Measurements from ENCODE around the gene TPBG.

- TF ChIP-seq CTCF (IDR thresholded peaks at IDR 0.05; ENCODE audit: insufficient read depth, low read length, poor library complexity, severe bottlenecking) (no peak), EZH2phosphoT487 (conservative IDR thresholded peaks at IDR 0.05; ENCODE audit: low read length) (no peak)
Observed at GRCh38 chr6:82385546-82385945, 21.9 kb downstream of the TPBG start.
